SK-N-SH (cell line): Measurements from ENCODE around the gene DENND1C.

Experiments used
- CHD2 ChIP-seq: fragments of 150-350 bp; IDR thresholded peaks from 2 replicates; pipeline ENCODE4 v1.6.1; 2018; ENCODE audit warnings: low read length; ENCODE audit not compliant: partially characterized antibody
- EP300 ChIP-seq, 2 experiments: IDR thresholded peaks; 2 replicates each; pipeline versions ENCODE4 v1.4.0 to v1.6.1; 2012; ENCODE audit warnings: borderline replicate concordance in 1 of 2, low read depth in 1 of 2, low read length in 1 of 2
- JUND ChIP-seq: IDR thresholded peaks from 2 replicates; pipeline ENCODE4 v1.4.0; 2012
- MAX ChIP-seq: IDR thresholded peaks from 2 replicates; pipeline ENCODE4 v1.4.0; 2012; ENCODE audit warnings: low read depth
- POLR2AphosphoS5 ChIP-seq: IDR thresholded peaks from 2 replicates; pipeline ENCODE4 v1.6.1; 2012; ENCODE audit warnings: low read depth, low read length
- SIN3A ChIP-seq: IDR thresholded peaks from 2 replicates; pipeline ENCODE4 v1.6.1; 2012; ENCODE audit warnings: low read depth, mild to moderate bottlenecking, low read length, moderate library complexity, borderline replicate concordance
- TAF1 ChIP-seq: IDR thresholded peaks from 2 replicates; pipeline ENCODE4 v1.6.1; 2012; ENCODE audit warnings: low read depth, mild to moderate bottlenecking, low read length, moderate library complexity, borderline replicate concordance
- TEAD4 ChIP-seq: IDR thresholded peaks from 2 replicates; pipeline ENCODE4 v1.4.0; 2012; ENCODE audit warnings: mild to moderate bottlenecking, borderline replicate concordance; ENCODE audit not compliant: insufficient read depth
- YY1 ChIP-seq: IDR thresholded peaks from 2 replicates; pipeline ENCODE4 v1.4.0; 2012; ENCODE audit warnings: low read depth, mild to moderate bottlenecking
- ZBTB33 ChIP-seq: IDR thresholded peaks from 2 replicates; pipeline ENCODE4 v1.4.0; 2012; ENCODE audit warnings: low read depth, borderline replicate concordance
- TF ChIP-seq, protein P1 (sequence below): fragments of 200-600 bp; sonication (generic); IDR thresholded peaks from 2 replicates; pipeline ENCODE4 v1.6.1; 2017; ENCODE audit warnings: antibody characterized with exemption, mild to moderate bottlenecking, moderate library complexity
- TF ChIP-seq, protein P2 (sequence below): IDR thresholded peaks from 2 replicates; pipeline ENCODE4 v1.6.1; 2012; ENCODE audit warnings: mild to moderate bottlenecking, low read depth, low read length, moderate library complexity

DNA sequence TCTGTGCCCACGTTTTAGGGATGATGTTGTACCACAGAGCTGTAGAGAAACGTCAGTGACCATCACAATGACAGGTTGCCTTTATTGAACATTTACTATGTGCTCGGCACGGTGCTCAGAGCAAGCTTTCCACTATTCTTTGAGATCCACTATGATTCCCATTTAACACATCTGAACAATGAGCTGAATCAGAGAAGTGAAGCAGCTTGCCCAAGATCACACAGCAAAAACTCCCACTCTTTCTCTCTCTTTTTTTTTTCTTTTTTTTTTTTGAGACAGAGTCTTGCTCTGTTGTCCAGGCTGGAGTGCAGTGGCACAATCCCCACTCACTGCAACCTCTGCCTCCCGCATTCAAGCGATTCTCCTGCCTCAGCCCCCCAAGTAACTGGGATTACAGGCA, 41.1 kb upstream of the DENND1C start:
- TF ChIP-seq, protein P1, sequence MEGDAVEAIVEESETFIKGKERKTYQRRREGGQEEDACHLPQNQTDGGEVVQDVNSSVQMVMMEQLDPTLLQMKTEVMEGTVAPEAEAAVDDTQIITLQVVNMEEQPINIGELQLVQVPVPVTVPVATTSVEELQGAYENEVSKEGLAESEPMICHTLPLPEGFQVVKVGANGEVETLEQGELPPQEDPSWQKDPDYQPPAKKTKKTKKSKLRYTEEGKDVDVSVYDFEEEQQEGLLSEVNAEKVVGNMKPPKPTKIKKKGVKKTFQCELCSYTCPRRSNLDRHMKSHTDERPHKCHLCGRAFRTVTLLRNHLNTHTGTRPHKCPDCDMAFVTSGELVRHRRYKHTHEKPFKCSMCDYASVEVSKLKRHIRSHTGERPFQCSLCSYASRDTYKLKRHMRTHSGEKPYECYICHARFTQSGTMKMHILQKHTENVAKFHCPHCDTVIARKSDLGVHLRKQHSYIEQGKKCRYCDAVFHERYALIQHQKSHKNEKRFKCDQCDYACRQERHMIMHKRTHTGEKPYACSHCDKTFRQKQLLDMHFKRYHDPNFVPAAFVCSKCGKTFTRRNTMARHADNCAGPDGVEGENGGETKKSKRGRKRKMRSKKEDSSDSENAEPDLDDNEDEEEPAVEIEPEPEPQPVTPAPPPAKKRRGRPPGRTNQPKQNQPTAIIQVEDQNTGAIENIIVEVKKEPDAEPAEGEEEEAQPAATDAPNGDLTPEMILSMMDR = no peak
- TF ChIP-seq SIN3A (no peak), TAF1 (no peak), MAX (no peak), EP300 (IDR thresholded peaks at IDR 0.05; ENCODE audit: borderline replicate concordance in 1 of 2, low read depth in 1 of 2, low read length in 1 of 2) (no peak), TEAD4 (no peak), JUND (no peak), CHD2 (no peak), YY1 (no peak), POLR2AphosphoS5 (no peak), ZBTB33 (no peak)
- TF ChIP-seq, protein P2, sequence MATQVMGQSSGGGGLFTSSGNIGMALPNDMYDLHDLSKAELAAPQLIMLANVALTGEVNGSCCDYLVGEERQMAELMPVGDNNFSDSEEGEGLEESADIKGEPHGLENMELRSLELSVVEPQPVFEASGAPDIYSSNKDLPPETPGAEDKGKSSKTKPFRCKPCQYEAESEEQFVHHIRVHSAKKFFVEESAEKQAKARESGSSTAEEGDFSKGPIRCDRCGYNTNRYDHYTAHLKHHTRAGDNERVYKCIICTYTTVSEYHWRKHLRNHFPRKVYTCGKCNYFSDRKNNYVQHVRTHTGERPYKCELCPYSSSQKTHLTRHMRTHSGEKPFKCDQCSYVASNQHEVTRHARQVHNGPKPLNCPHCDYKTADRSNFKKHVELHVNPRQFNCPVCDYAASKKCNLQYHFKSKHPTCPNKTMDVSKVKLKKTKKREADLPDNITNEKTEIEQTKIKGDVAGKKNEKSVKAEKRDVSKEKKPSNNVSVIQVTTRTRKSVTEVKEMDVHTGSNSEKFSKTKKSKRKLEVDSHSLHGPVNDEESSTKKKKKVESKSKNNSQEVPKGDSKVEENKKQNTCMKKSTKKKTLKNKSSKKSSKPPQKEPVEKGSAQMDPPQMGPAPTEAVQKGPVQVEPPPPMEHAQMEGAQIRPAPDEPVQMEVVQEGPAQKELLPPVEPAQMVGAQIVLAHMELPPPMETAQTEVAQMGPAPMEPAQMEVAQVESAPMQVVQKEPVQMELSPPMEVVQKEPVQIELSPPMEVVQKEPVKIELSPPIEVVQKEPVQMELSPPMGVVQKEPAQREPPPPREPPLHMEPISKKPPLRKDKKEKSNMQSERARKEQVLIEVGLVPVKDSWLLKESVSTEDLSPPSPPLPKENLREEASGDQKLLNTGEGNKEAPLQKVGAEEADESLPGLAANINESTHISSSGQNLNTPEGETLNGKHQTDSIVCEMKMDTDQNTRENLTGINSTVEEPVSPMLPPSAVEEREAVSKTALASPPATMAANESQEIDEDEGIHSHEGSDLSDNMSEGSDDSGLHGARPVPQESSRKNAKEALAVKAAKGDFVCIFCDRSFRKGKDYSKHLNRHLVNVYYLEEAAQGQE = no peak
